Activated CD8-positive, alpha-beta T cell treated with anti-CD3 and anti-CD28 coated beads for 36 hours (primary cell): Measurements from ENCODE around the gene TXLNA. TPM values are rescaled to one million over a fixed set of nuclear protein-coding genes. Genes with fewer than 3 reads are reported as not detected.
A peak's percentile ranks its signal among the peaks of the same experiment; 100 is the strongest.

Source experiments
- ATAC-seq: fragments of 200-7000 bp; cut with Tn5 transposase; one replicate; pipeline ENCODE4 v1.10.0; 2021; ENCODE audit warnings: mild to moderate bottlenecking, moderate library complexity
- CTCF ChIA-PET: fragments of 350-600 bp; sonication (Branson Sonifier 250); formaldehyde crosslinking; loops from one replicate; lab custom pipeline; 2021; ENCODE audit warnings: antibody characterized with exemption; lab: Charles Lee
- POLR2A ChIA-PET: fragments of 350-600 bp; sonication (Branson Sonifier 250); formaldehyde crosslinking; loops from one replicate; lab custom pipeline; 2021; ENCODE audit warnings: antibody characterized with exemption; lab: Charles Lee
- DNase-seq: peaks from one replicate; pipeline ENCODE4 v3.0.0-alpha.2; 2020
- H3K27ac Mint-ChIP-seq: one replicate; pipeline ENCODE4 v1.8.0; 2021; ENCODE audit warnings: mild to moderate bottlenecking, mixed read lengths
- H3K27me3 Mint-ChIP-seq: one replicate; pipeline ENCODE4 v1.8.0; 2021; ENCODE audit warnings: mixed read lengths
- H3K36me3 Mint-ChIP-seq: one replicate; pipeline ENCODE4 v1.8.0; 2021; ENCODE audit warnings: low read depth, mixed read lengths
- H3K4me1 Mint-ChIP-seq: one replicate; pipeline ENCODE4 v1.8.0; 2021; ENCODE audit warnings: low read depth, mixed read lengths
- H3K4me3 Mint-ChIP-seq: one replicate; pipeline ENCODE4 v1.8.0; 2021; ENCODE audit warnings: mild to moderate bottlenecking, moderate library complexity, mixed read lengths
- H3K9me3 Mint-ChIP-seq: one replicate; pipeline ENCODE4 v1.8.0; 2021; ENCODE audit warnings: mixed read lengths
- intact Hi-C: fragments of 100-400 bp; cut with micrococcal nuclease; formaldehyde crosslinking; loops from one replicate; pipeline ENCODE4 v1.10.0; 2022
- total RNA-seq, 2 experiments: library from RNA; stranded (reverse); gene quantifications; one replicate each; pipeline ENCODE4 v1.2.3, GENCODE V29; 2021
- TF ChIP-seq, protein P1 (sequence below): fragments of 200-600 bp; IDR thresholded peaks from one replicate; pipeline ENCODE4 v1.8.0; 2022; ENCODE audit warnings: antibody characterized with exemption, mild to moderate bottlenecking

The TXLNA gene
- total RNA-seq, 2 experiments from 2014 or later = 71.5 to 73.3 TPM

DNA sequence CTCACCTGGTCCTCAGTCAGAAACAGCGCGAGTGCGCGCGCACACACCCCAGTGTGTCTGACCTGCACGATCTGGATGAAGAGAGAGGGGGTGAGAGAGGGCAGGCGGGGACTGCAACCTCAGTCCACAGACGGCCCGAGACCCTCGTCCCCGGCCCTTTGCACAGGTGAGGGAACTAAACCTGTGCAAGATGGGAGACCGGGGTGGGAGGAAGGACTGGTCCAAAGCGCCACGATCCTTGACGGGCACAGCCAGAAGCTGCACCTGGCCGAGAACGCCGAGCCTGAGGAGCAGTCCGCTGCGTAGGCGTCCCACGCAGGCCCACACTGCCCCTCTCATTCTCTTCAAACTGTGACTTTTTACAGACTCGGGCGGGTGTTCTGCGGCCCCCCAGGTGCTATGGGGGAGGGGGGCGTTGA is 25.5 kb downstream of the TXLNA start:
- no peak for DNase-seq
- CTCF ChIA-PET = interaction anchor here (1.2 to 8.1 kb wide), 3 partner anchors 11 to 43 kb away, joined by 6 to 44 read pairs (median 7); no protein-coding TSS in a partner anchor
- intact Hi-C loops = no loop called here
- Mint-ChIP-seq H3K27me3 (no peaks in the 10 kb centered on the region), H3K4me1 (peaks cover 30% of the 10 kb centered on the region), H3K27ac (no peak overlapping the region), H3K36me3 (peaks cover 18% of the 10 kb centered on the region), H3K4me3 (peak overlapping the region; percentile 90), H3K9me3 (no peaks in the 10 kb centered on the region)
- no peak for ATAC-seq
- POLR2A ChIA-PET = interaction anchor here (1.0 to 4.1 kb wide), 8 partner anchors 8 to 141 kb away, joined by 3 to 35 read pairs (median 6); partner anchors contain the start of gene LCK
- TF ChIP-seq, protein P1, sequence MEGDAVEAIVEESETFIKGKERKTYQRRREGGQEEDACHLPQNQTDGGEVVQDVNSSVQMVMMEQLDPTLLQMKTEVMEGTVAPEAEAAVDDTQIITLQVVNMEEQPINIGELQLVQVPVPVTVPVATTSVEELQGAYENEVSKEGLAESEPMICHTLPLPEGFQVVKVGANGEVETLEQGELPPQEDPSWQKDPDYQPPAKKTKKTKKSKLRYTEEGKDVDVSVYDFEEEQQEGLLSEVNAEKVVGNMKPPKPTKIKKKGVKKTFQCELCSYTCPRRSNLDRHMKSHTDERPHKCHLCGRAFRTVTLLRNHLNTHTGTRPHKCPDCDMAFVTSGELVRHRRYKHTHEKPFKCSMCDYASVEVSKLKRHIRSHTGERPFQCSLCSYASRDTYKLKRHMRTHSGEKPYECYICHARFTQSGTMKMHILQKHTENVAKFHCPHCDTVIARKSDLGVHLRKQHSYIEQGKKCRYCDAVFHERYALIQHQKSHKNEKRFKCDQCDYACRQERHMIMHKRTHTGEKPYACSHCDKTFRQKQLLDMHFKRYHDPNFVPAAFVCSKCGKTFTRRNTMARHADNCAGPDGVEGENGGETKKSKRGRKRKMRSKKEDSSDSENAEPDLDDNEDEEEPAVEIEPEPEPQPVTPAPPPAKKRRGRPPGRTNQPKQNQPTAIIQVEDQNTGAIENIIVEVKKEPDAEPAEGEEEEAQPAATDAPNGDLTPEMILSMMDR = no peak

DNA sequence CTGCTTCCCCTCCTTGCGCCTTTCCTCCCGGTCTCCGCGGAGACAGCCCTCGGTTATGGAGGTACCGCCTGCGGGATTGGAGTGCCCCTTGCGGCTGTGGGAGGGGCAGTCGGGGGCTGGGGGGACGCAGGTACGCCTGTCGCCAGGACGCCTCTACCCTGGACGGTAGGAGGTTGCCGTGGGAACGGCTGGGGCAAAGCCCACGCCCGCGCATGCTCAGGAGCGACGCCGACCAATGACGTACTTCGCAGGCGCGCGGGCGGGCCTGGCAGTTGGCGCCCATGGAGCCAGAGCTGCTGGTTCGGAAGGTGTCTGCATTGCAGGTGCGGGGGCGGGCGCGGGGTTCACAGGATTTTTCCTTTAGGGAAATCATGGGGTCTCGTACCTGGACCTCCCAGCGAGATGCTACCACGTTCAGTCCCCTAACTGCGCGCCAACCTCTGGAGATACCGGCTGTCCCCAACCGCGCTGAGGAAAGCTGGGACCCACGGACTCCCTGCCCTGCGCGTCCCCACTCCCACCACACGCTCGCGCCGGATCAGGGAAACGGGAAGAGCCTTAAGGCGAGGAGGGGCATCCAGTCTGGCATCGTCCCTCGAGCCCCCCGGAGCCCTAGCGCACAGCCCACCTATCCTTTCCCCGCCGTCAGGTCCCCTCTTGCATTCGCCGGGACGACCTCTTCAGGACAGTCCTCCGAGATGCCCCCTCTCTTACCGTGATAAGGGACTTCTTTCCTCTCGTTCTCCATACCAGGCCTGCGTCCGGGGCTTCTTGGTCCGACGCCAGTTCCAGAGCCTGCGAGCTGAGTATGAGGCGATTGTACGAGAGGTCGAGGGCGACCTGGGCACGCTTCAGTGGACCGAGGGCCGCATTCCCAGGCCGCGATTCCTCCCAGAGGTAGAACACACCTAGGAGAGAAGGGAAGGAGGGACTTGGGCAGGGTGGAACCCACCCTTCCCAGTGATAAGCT is 26.2 kb downstream of the TXLNA start, which contains the start of gene IQCC:
Gene IQCC (plus strand): TSS at position 271 of the 970 bp plus-strand sequence. CDS start 11 bp downstream, at position 282.
- DNase-seq = peak; percentile 91
- TF ChIP-seq, protein P1 = no peak
- Mint-ChIP-seq H3K36me3 (peaks cover 18% of the 10 kb centered on the region), H3K9me3 (no peaks in the 10 kb centered on the region), H3K27ac (peak within 1 kb of the TSS; percentile 86), H3K27me3 (no peaks in the 10 kb centered on the region), H3K4me1 (peaks cover 26% of the 10 kb centered on the region), H3K4me3 (peak within 1 kb of the TSS; percentile 90)
- peak; percentile 68 for ATAC-seq
- CTCF ChIA-PET = interaction anchor here (1.2 to 8.1 kb wide), 3 partner anchors 10 to 43 kb away, joined by 6 to 44 read pairs (median 7); no protein-coding TSS in a partner anchor
- intact Hi-C loops = no loop called here
- POLR2A ChIA-PET = interaction anchor here (0.7 to 4.1 kb wide), 10 partner anchors 9 to 140 kb away, joined by 3 to 35 read pairs (median 6); partner anchors contain the start of gene LCK

DNA sequence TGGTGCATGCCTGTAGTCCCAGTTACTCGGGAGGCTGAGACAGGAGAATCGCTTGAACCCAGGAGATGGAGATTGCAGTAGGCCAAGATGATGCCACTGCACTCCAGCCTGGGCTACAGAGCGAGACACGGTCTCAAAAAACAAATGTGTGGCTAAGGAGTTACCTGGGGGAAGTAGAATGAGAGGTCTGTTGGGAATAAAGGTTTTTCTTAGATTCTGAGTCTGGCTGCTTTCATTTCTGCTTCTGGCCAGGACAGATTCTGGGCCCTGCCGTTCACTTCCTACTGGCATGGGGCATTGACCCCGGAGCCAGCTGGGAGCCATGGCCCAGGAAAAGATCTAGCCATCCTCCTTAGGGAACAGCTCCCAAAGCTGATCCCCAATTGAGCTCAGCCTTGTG is 29.0 kb downstream of the TXLNA start:
- Mint-ChIP-seq H3K4me1 (peaks cover 15% of the 10 kb centered on the region), H3K4me3 (no peak overlapping the region), H3K27me3 (no peaks in the 10 kb centered on the region), H3K9me3 (no peaks in the 10 kb centered on the region), H3K27ac (no peak overlapping the region), H3K36me3 (peaks cover 18% of the 10 kb centered on the region)
- no peak for DNase-seq
- ChIA-PET CTCF (interaction anchor here (1.1 to 1.9 kb wide), 2 partner anchors 40 to 205 kb away, joined by 3 to 4 read pairs; no protein-coding TSS in a partner anchor), POLR2A (interaction anchor here (4.1 kb wide), 1 partner anchor 12 kb away, joined by 35 read pairs; no protein-coding TSS in a partner anchor)
- intact Hi-C loops = no loop called here
- ATAC-seq = no peak
- TF ChIP-seq, protein P1 = no peak

DNA sequence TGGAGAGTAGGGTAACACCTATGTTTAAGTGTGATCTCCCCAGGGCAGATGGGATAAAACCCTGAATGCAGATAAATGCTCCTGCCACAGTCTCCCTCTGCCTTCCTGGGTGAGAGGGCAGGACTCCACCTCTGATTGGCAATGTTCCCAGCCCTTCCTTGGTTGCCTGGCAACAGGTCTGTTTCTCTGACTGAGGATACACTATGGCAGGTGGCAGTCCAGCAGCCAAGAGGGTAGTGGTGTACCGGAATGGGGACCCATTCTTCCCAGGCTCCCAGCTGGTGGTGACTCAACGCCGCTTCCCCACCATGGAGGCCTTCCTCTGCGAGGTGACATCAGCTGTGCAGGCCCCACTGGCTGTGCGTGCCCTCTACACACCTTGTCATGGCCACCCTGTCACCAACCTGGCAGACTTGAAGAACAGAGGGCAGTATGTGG is 29.4 kb downstream of the TXLNA start, which contains the start of gene DCDC2B:
Gene DCDC2B (plus strand): TSS at position 199 of the 438 bp plus-strand sequence. CDS start 5 bp downstream, at position 204.
- H3K4me3 Mint-ChIP-seq = no peak within 1 kb of the TSS
- peaks cover 18% of the 10 kb centered on the region for H3K36me3 Mint-ChIP-seq
- ChIA-PET POLR2A (interaction anchor here (1.2 to 4.1 kb wide), 2 partner anchors 8 to 12 kb away, joined by 3 to 35 read pairs; partner anchors contain the start of gene CCDC28B), CTCF (interaction anchor here (0.7 to 1.9 kb wide), 3 partner anchors 9 to 205 kb away, joined by 3 to 4 read pairs (median 3); no protein-coding TSS in a partner anchor)
- no peak within 1 kb of the TSS for H3K27ac Mint-ChIP-seq
- H3K9me3 Mint-ChIP-seq = no peaks in the 10 kb centered on the region
- intact Hi-C loops = no loop called here
- peaks cover 15% of the 10 kb centered on the region for H3K4me1 Mint-ChIP-seq
- no peak for DNase-seq
- TF ChIP-seq, protein P1 = no peak
- H3K27me3 Mint-ChIP-seq = no peaks in the 10 kb centered on the region
- ATAC-seq = no peak
